ENCODE results near the gene CACNA1D. TPM values are rescaled to one million over a fixed set of nuclear protein-coding genes. Genes with fewer than 3 reads are reported as not detected.

CACNA1D gene
- total RNA-seq, 2 donors from 2014 or later: 0.57 TPM; not detected in 1

DNA sequence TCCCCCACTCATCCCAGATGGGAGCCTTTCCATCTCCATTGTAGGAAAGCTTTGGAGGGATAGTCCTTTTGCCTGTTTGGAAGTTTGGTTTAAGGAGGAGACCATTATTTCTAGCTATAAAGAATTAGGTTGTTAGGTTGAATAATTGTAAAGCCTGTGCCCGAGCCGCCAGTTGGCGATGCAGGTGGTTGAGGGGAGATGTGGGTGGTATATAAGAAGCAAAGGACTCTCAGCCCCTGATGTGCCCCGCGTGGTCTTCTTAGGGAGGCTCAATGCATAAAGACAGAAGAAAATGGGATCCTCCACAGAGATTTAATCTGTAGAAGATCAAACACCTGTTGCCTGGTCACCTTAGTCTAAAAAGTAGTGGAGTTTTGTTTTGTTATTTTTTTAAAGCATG is 296.1 kb downstream of the CACNA1D start:
- no peak overlapping the region for H3K4me3 Mint-ChIP-seq
- ATAC-seq (no peak), DNase-seq (no peak)
- peaks cover 3% of the 10 kb centered on the region for H3K4me1 Mint-ChIP-seq
- H3K36me3 Mint-ChIP-seq (ENCODE audit: low read depth): no peaks in the 10 kb centered on the region
- H3K27ac Mint-ChIP-seq: peak overlapping the region; percentile 24
- H3K27me3 Mint-ChIP-seq: peaks cover 45% of the 10 kb centered on the region
- no peaks in the 10 kb centered on the region for H3K9me3 ChIP-seq (ENCODE audit: control insufficient read depth, low read length, poor library complexity, severe bottlenecking)

GRCh38 chr3:53791317-53791716 is 296.9 kb downstream of the CACNA1D start:
- Mint-ChIP-seq H3K27me3 (peaks cover 53% of the 10 kb centered on the region), H3K27ac (no peak overlapping the region), H3K36me3 (ENCODE audit: low read depth) (no peaks in the 10 kb centered on the region), H3K4me1 (peaks cover 5% of the 10 kb centered on the region), H3K4me3 (no peak overlapping the region)
- no peak for ATAC-seq
- no peak for DNase-seq
- no peaks in the 10 kb centered on the region for H3K9me3 ChIP-seq (ENCODE audit: control insufficient read depth, low read length, poor library complexity, severe bottlenecking)

GRCh38 chr3:53792866-53793265 is 298.5 kb downstream of the CACNA1D start:
- Mint-ChIP-seq H3K36me3 (ENCODE audit: low read depth) (no peaks in the 10 kb centered on the region), H3K4me1 (peaks cover 5% of the 10 kb centered on the region)

GRCh38 chr3:53794597-53794996 is 300.2 kb downstream of the CACNA1D start:
- no peak for DNase-seq
- Mint-ChIP-seq H3K27me3 (peaks cover 39% of the 10 kb centered on the region), H3K36me3 (ENCODE audit: low read depth) (no peaks in the 10 kb centered on the region), H3K4me3 (no peak overlapping the region), H3K4me1 (peaks cover 5% of the 10 kb centered on the region), H3K27ac (no peak overlapping the region)
- no peaks in the 10 kb centered on the region for H3K9me3 ChIP-seq (ENCODE audit: control insufficient read depth, low read length, poor library complexity, severe bottlenecking)
- ATAC-seq: no peak

More at GRCh38 chr3:53792866-53793265, 298.5 kb downstream of the CACNA1D start:
- DNase-seq: no peak
- H3K9me3 ChIP-seq (ENCODE audit: control insufficient read depth, low read length, poor library complexity, severe bottlenecking): no peaks in the 10 kb centered on the region
- ATAC-seq: no peak
- no peak overlapping the region for H3K27ac Mint-ChIP-seq
- H3K4me3 Mint-ChIP-seq: no peak overlapping the region
- peaks cover 45% of the 10 kb centered on the region for H3K27me3 Mint-ChIP-seq

DNA sequence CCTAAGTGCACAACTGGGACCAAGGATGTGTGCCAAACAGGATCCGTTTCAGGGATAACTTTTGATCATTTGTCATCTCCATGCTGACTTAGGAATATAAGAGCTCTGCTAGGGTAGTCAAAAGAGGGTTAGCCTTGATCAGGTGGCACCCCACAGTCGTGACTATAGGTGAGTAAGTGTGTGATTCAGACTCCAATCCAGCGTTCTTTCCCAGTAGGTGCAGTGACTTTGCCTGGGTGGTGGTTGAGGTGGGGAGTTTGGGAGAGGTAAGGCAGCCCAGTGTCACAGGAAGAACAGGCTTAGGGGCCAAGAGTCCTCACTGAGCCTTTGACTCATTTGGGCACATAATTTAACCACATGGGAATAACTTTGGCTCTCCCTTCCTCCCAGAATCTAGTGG is 300.8 kb downstream of the CACNA1D start:
- Mint-ChIP-seq H3K27ac (no peak overlapping the region), H3K4me3 (no peak overlapping the region)

DNA sequence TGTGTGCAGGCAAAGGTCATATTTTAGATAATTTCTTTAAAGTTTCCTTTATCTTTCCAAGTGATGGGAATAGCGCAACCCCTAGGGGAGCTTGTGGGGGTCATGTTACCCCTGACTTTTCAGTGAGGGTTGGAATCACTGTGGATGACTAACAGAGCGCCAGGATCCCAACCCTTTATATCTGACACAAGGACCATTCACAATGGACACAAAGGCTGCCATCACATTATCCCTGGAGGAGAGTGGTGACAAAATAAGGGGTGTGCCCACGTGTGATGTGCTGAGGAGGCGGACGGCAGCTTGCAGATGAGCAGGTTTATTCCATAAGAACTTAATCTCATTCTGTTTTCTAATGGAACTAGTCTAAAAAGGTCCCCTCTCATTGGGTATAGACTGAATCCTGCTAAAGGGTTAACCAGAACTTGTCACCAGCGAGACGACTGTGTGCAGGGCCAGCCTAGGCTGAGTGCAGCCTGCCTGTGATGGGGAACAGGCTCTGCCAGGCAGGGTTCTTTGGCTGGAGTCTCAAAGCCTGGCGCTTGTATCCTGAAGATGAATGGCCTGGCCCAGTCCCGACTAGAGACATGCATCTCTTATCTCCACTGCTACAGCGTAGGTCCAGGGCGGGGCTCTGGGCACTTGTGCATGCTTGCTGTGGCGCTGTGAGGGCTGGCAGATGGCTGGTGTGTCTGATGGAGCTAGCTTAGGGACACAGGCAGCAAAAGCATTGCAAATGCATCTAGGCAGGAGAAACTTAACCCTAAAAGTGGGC is 301.6 kb downstream of the CACNA1D start:
- ATAC-seq: no peak
- DNase-seq: no peak

More for the DNA sequence above, 300.8 kb downstream of the CACNA1D start:
- DNase-seq: no peak
- no peaks in the 10 kb centered on the region for H3K9me3 ChIP-seq (ENCODE audit: control insufficient read depth, low read length, poor library complexity, severe bottlenecking)
- no peak for ATAC-seq
- Mint-ChIP-seq H3K36me3 (ENCODE audit: low read depth) (no peaks in the 10 kb centered on the region), H3K27me3 (peaks cover 34% of the 10 kb centered on the region), H3K4me1 (peaks cover 2% of the 10 kb centered on the region)

DNA sequence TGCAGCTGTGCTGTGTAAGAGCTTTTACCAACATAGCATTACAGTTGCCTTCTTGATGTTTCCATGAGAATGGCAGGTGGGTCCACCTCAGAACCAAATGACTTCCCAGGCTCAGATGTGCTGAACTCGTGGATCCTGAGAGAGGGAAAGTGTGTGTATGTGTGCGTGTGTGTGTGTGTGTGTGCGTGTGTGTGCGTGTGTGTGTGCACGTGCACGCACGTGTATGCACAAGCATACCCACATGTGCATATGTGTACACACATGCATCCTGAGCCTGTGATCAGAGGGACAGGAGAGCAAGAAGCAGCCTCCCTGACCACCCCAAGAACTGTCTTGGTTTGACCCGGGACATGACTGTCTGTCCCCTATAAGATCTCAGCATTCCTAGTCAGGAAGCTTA is 303.7 kb downstream of the CACNA1D start:
- Mint-ChIP-seq H3K27ac (no peak overlapping the region), H3K4me3 (no peak overlapping the region), H3K4me1 (peaks cover 2% of the 10 kb centered on the region), H3K36me3 (ENCODE audit: low read depth) (no peaks in the 10 kb centered on the region), H3K27me3 (peaks cover 25% of the 10 kb centered on the region)
- ATAC-seq (no peak), DNase-seq (no peak)
- H3K9me3 ChIP-seq (ENCODE audit: control insufficient read depth, low read length, poor library complexity, severe bottlenecking): no peaks in the 10 kb centered on the region

More for the DNA sequence above, 301.6 kb downstream of the CACNA1D start:
- peaks cover 30% of the 10 kb centered on the region for H3K27me3 Mint-ChIP-seq
- H3K4me1 Mint-ChIP-seq: peaks cover 2% of the 10 kb centered on the region
- H3K27ac Mint-ChIP-seq: no peak overlapping the region
- no peak overlapping the region for H3K4me3 Mint-ChIP-seq
- no peaks in the 10 kb centered on the region for H3K9me3 ChIP-seq (ENCODE audit: control insufficient read depth, low read length, poor library complexity, severe bottlenecking)
- H3K36me3 Mint-ChIP-seq (ENCODE audit: low read depth): no peaks in the 10 kb centered on the region

- DNase-seq: no peak
- Mint-ChIP-seq H3K4me1 (peaks cover 2% of the 10 kb centered on the region), H3K27me3 (peaks cover 25% of the 10 kb centered on the region), H3K4me3 (no peak overlapping the region), H3K27ac (no peak overlapping the region), H3K36me3 (ENCODE audit: low read depth) (no peaks in the 10 kb centered on the region)
- no peak for ATAC-seq
- no peaks in the 10 kb centered on the region for H3K9me3 ChIP-seq (ENCODE audit: control insufficient read depth, low read length, poor library complexity, severe bottlenecking)
These were observed 305.0 kb downstream of the CACNA1D start for GRCh38 chr3:53799338-53799865.

GRCh38 chr3:53800041-53800906 is 305.9 kb downstream of the CACNA1D start:
- Mint-ChIP-seq H3K4me3 (no peak overlapping the region), H3K27me3 (peaks cover 27% of the 10 kb centered on the region)
- ATAC-seq: no peak

GRCh38 chr3:53801319-53801718 is 306.9 kb downstream of the CACNA1D start:
- Mint-ChIP-seq H3K36me3 (ENCODE audit: low read depth) (no peaks in the 10 kb centered on the region), H3K4me1 (peaks cover under 1% of the 10 kb centered on the region), H3K27me3 (peaks cover 19% of the 10 kb centered on the region), H3K27ac (no peak overlapping the region), H3K4me3 (no peak overlapping the region)
- ATAC-seq (no peak), DNase-seq (no peak)
- H3K9me3 ChIP-seq (ENCODE audit: control insufficient read depth, low read length, poor library complexity, severe bottlenecking): no peaks in the 10 kb centered on the region

More at GRCh38 chr3:53800041-53800906, 305.9 kb downstream of the CACNA1D start:
- no peaks in the 10 kb centered on the region for H3K9me3 ChIP-seq (ENCODE audit: control insufficient read depth, low read length, poor library complexity, severe bottlenecking)
- Mint-ChIP-seq H3K4me1 (peaks cover 2% of the 10 kb centered on the region), H3K27ac (no peak overlapping the region), H3K36me3 (ENCODE audit: low read depth) (no peaks in the 10 kb centered on the region)
- DNase-seq: no peak

DNA sequence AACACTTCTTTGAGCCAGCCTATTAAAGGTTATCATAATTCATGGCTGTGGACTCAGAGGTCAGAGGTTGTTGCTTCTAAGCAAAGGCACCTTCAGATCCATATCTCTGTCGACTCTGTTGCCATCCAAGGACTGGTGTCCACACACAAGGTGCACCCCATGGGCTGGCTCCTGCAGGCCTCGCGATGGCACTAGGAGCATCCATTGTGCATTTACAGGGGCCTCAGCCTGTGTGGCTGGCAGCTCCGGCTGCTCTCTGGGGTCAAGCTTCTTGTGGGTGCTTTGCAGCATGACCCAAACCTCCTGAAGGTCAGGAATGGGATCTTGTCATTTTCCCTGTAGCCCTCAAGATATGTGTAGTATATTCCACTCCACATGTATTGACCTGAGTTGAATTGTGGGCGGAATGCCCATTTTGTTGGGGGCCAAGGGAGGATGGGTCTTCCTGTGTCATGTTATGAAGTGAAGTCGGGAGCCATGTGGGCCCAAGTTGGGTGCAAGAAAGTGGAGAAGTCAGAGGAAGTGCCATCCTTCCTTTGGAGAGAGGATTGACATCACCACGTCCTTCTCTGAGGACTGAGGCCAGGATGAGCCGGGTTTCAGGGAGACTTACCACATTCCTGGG is 308.0 kb downstream of the CACNA1D start:
- DNase-seq (no peak), ATAC-seq (no peak)
- Mint-ChIP-seq H3K4me3 (no peak overlapping the region), H3K27me3 (peaks cover 25% of the 10 kb centered on the region), H3K36me3 (ENCODE audit: low read depth) (no peaks in the 10 kb centered on the region), H3K4me1 (no peaks in the 10 kb centered on the region), H3K27ac (no peak overlapping the region)
- no peaks in the 10 kb centered on the region for H3K9me3 ChIP-seq (ENCODE audit: control insufficient read depth, low read length, poor library complexity, severe bottlenecking)

- ATAC-seq (no peak), DNase-seq (no peak)
- Mint-ChIP-seq H3K4me3 (no peak overlapping the region), H3K27me3 (peaks cover 30% of the 10 kb centered on the region), H3K36me3 (ENCODE audit: low read depth) (no peaks in the 10 kb centered on the region), H3K27ac (no peak overlapping the region), H3K4me1 (no peaks in the 10 kb centered on the region)
- H3K9me3 ChIP-seq (ENCODE audit: control insufficient read depth, low read length, poor library complexity, severe bottlenecking): no peaks in the 10 kb centered on the region
These were observed 308.9 kb downstream of the CACNA1D start for GRCh38 chr3:53803124-53803815.
